ENCODE measurements around the gene IDS.

- TF ChIP-seq POLR2AphosphoS5 (IDR thresholded peaks at IDR 0.05) (no peak), POLR2A (IDR thresholded peaks at IDR 0.05) (no peak), CTCF (IDR thresholded peaks at IDR 0.05) (no peak)
Observed at GRCh38 chrX:149491812-149492211, 13.3 kb downstream of the IDS start.

All from suprapubic skin (tissue), 4 donors.